Measurements from ENCODE around the gene TBCD. TPM values are rescaled to one million over a fixed set of nuclear protein-coding genes. Genes with fewer than 3 reads are reported as not detected.

The TBCD gene
- polyA plus RNA-seq, 1 donor from 2014 or later = 19.4 TPM

DNA sequence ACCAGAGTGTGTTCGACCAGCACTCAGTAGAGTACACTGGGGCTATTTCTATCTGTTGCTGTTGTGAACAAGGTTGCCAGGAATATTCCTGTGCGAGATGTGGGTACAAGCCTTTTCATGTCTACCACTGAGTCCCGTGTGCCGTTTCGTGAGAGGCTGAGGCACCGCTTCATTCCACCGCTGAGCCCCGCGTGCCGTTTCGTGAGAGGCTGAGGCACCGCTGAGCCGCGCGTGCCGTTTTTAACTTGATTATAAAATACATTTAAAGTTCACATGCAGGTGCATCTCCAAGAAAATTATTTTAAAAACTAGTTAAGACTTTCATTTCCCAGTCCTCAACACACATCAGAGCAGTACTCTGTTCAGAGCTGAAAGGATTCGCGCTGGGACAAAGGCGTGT is 166.6 kb downstream of the TBCD start:
- H3K4me3 Mint-ChIP-seq = peak overlapping the region in 1 of 4 donors; percentile 41
- H3K4me1 Mint-ChIP-seq = peaks cover 15 to 17% (median 16%) of the 10 kb centered on the region in 3 donors
- no peak overlapping the region for H3K27ac Mint-ChIP-seq
- H3K9me3 Mint-ChIP-seq = no peaks in the 10 kb centered on the region
- no peaks in the 10 kb centered on the region for H3K27me3 Mint-ChIP-seq
- H3K36me3 Mint-ChIP-seq = peaks cover 15% of the 10 kb centered on the region

DNA sequence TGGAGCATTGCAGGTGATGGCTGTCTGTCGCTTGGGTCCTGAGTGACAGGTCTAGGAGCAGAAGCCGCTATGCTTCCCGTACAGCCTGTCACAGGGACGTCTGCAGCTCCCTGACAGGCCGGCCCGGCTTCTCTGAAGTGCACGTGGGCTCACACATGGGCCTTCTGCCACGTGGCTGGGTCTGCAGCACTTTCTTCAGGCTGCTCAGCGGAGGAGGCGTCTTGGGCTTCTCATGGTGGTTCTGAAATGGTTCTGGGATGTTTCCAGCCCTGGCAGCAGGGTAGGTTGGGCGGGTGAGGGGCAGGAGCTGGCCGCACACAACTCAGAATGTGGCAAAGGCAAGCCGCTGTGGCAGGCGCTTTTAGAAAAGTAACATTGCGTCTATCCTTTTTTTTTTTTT is 168.3 kb downstream of the TBCD start:
- H3K27me3 Mint-ChIP-seq = no peaks in the 10 kb centered on the region
- peaks cover 10 to 12% (median 11%) of the 10 kb centered on the region in 3 donors for H3K4me1 Mint-ChIP-seq
- peaks cover 11% of the 10 kb centered on the region for H3K36me3 Mint-ChIP-seq

DNA sequence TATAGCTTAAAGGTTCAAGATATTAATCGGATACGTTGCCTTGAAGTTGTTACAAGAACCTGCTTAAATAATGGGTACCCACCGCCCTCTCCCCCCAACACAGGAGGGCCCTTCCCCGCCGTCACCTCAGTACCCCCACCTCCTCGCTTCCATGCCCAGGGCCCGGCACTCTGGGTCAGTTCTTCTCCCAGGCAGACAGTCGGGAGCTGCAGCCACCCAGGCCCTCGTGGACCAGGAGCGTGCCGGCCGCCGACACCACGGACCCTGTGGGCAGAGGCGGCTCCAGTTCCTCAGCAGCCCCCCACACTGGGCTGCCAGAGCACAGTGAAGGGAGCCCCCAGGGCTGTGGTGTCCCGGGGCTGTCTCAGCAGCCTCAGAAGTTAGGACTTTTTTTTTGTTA is 168.8 kb downstream of the TBCD start:
- no peak overlapping the region for H3K27ac Mint-ChIP-seq
- peaks cover 4 to 6% (median 6%) of the 10 kb centered on the region in 3 donors for H3K4me1 Mint-ChIP-seq

More for the DNA sequence above, 168.3 kb downstream of the TBCD start:
- Mint-ChIP-seq H3K4me3 (no peak overlapping the region), H3K27ac (no peak overlapping the region), H3K9me3 (no peaks in the 10 kb centered on the region)

DNA sequence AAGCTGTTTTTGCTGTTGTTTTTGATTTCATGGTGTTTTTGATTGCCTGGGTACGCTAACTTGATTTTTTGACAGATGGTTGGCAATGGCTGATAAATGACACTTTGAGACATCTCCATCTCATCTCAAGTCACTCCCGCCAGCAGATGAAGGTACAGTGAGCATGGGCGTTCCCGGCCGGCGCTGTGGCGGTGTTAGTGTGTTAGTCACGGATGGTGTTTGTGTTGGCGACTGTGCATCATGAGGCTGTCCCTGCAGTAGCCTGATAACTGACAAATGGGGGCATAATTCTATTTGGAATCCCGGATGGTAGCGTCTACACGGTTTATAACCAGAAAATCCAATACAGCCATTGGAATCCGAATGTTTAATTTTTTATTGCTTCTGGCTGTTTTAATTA is 169.6 kb downstream of the TBCD start:
- no peaks in the 10 kb centered on the region for H3K27me3 Mint-ChIP-seq
- H3K9me3 Mint-ChIP-seq = no peaks in the 10 kb centered on the region
- peaks cover 0 to 3% (median 2%) of the 10 kb centered on the region in 3 donors for H3K4me1 Mint-ChIP-seq
- peaks cover 8% of the 10 kb centered on the region for H3K36me3 Mint-ChIP-seq
- H3K4me3 Mint-ChIP-seq = no peak overlapping the region
- H3K27ac Mint-ChIP-seq = no peak overlapping the region

More for the DNA sequence above, 168.8 kb downstream of the TBCD start:
- Mint-ChIP-seq H3K9me3 (no peaks in the 10 kb centered on the region), H3K36me3 (peaks cover 9% of the 10 kb centered on the region), H3K4me3 (no peak overlapping the region), H3K27me3 (no peaks in the 10 kb centered on the region)

- H3K9me3 Mint-ChIP-seq = no peaks in the 10 kb centered on the region
- peaks cover 11% of the 10 kb centered on the region for H3K36me3 Mint-ChIP-seq
- no peak overlapping the region for H3K4me3 Mint-ChIP-seq
- no peak overlapping the region for H3K27ac Mint-ChIP-seq
- H3K27me3 Mint-ChIP-seq = no peaks in the 10 kb centered on the region
- H3K4me1 Mint-ChIP-seq = peaks cover 0 to 2% (median 0%) of the 10 kb centered on the region in 3 donors
Measured at GRCh38 chr17:82922646-82923045, 170.8 kb downstream of the TBCD start.

GRCh38 chr17:82923366-82924113 is 171.7 kb downstream of the TBCD start:
- H3K4me3 Mint-ChIP-seq = no peak overlapping the region
- no peaks in the 10 kb centered on the region for H3K27me3 Mint-ChIP-seq
- peaks cover 11% of the 10 kb centered on the region for H3K36me3 Mint-ChIP-seq
- H3K9me3 Mint-ChIP-seq = no peaks in the 10 kb centered on the region
- peaks cover 0 to 2% (median 0%) of the 10 kb centered on the region in 3 donors for H3K4me1 Mint-ChIP-seq
- H3K27ac Mint-ChIP-seq = no peak overlapping the region

DNA sequence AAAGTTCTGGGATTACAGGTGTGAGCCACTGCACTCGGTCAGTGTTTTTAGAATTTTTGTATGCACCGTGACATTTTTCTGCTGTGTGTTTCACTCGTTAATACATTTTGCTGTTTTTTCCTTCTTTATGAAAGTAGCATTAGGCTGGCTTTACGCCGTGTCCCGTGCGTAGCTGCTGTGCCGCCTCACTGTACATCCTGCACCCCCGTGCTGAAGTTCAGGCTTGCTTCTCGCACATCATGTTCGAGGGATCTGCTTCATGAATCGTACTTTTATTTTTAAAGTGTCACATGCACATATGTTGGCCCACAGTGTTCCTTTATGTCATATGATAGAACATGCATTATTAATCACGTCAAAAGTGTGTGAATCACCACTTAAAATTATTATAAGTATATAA is 172.3 kb downstream of the TBCD start:
- Mint-ChIP-seq H3K27me3 (no peaks in the 10 kb centered on the region), H3K4me3 (no peak overlapping the region), H3K9me3 (no peaks in the 10 kb centered on the region), H3K27ac (no peak overlapping the region), H3K4me1 (peaks cover 0 to under 1% (median 0%) of the 10 kb centered on the region in 3 donors), H3K36me3 (peaks cover 11% of the 10 kb centered on the region)

DNA sequence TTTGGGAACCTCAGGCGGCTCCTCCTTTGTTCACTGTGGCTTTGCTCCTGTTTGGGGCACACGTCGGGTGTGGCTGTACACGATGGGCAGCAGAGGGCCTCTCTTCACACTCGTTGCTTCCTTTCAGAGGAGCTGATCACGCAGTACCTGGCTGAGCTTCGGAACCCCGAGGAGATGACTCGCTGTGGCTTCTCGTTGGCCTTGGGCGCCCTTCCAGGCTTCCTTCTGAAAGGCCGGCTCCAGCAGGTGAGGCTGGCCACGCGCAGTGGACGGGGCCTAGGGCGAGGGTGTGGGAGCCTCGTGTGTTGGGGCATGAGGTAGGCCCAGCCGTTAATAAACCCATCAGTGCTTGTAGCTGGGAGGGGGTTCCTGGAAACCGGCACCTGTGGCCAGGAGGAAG is 172.9 kb downstream of the TBCD start:
- H3K9me3 Mint-ChIP-seq = no peaks in the 10 kb centered on the region
- H3K27ac Mint-ChIP-seq = no peak overlapping the region
- no peak overlapping the region for H3K4me3 Mint-ChIP-seq
- peaks cover 11% of the 10 kb centered on the region for H3K36me3 Mint-ChIP-seq
- no peaks in the 10 kb centered on the region for H3K27me3 Mint-ChIP-seq
- H3K4me1 Mint-ChIP-seq = no peaks in the 10 kb centered on the region

DNA sequence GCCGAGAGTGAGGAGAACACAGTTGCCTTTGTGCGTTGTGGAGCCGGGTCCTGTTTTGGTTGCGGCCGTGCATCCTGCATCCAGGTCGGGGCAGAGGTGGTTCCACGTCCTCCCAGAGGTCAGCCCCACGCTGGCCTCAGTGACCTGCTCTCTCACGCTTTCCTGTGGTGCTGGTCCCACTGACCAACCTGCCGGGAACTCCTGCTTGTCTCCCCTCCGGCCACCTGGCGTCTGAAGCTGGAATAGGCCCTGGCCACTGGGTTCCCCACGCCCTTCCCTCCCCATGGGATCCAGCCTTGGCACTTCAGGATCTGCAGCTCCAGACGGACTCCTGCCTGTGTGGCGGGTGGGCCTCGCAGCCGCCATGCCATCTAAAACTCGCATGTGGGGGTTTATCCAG is 173.5 kb downstream of the TBCD start:
- Mint-ChIP-seq H3K4me3 (no peak overlapping the region), H3K36me3 (peaks cover 7% of the 10 kb centered on the region), H3K4me1 (no peaks in the 10 kb centered on the region)

GRCh38 chr17:82926081-82926480 is 174.2 kb downstream of the TBCD start:
- Mint-ChIP-seq H3K27ac (no peak overlapping the region), H3K4me1 (no peaks in the 10 kb centered on the region), H3K27me3 (no peaks in the 10 kb centered on the region), H3K4me3 (no peak overlapping the region), H3K9me3 (no peaks in the 10 kb centered on the region), H3K36me3 (peaks cover 10% of the 10 kb centered on the region)

More for the DNA sequence above, 173.5 kb downstream of the TBCD start:
- H3K9me3 Mint-ChIP-seq = no peaks in the 10 kb centered on the region
- H3K27me3 Mint-ChIP-seq = no peaks in the 10 kb centered on the region
- H3K27ac Mint-ChIP-seq = no peak overlapping the region

DNA sequence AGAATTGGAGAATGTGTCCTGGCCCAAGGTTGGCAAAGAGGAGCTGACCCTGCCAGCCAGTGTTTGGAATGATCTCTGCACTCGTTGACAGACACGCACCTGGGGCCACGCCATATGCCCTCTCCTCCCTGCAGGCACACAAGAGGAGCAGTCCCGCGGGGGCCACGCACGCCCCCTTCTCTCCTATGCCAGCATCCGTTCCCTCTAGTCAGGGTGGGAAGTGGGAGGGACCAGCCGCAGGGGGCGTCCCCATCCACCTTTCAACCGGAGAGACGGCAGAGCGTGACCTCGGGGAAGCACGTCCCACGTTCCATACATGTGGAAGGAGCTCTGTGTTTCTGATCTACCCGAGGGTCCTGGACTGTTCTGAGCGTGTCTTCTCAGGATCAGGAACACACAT is 174.9 kb downstream of the TBCD start:
- no peaks in the 10 kb centered on the region for H3K4me1 Mint-ChIP-seq
- H3K27me3 Mint-ChIP-seq = no peaks in the 10 kb centered on the region
- no peak overlapping the region for H3K27ac Mint-ChIP-seq
- H3K36me3 Mint-ChIP-seq = peaks cover 11% of the 10 kb centered on the region
- H3K4me3 Mint-ChIP-seq = no peak overlapping the region
- H3K9me3 Mint-ChIP-seq = no peaks in the 10 kb centered on the region

- no peak overlapping the region for H3K27ac Mint-ChIP-seq
- no peak overlapping the region for H3K4me3 Mint-ChIP-seq
- H3K36me3 Mint-ChIP-seq = peaks cover 11% of the 10 kb centered on the region
- no peaks in the 10 kb centered on the region for H3K4me1 Mint-ChIP-seq
- H3K27me3 Mint-ChIP-seq = no peaks in the 10 kb centered on the region
- no peaks in the 10 kb centered on the region for H3K9me3 Mint-ChIP-seq
Measured at GRCh38 chr17:82927311-82927660, 175.4 kb downstream of the TBCD start.

GRCh38 chr17:82927661-82928601 is 176.1 kb downstream of the TBCD start:
- Mint-ChIP-seq H3K27me3 (no peaks in the 10 kb centered on the region), H3K27ac (no peak overlapping the region), H3K9me3 (no peaks in the 10 kb centered on the region), H3K4me3 (no peak overlapping the region), H3K4me1 (no peaks in the 10 kb centered on the region), H3K36me3 (peaks cover 15% of the 10 kb centered on the region)

- Mint-ChIP-seq H3K27me3 (no peaks in the 10 kb centered on the region), H3K27ac (no peak overlapping the region), H3K4me1 (no peaks in the 10 kb centered on the region), H3K9me3 (no peaks in the 10 kb centered on the region), H3K4me3 (no peak overlapping the region), H3K36me3 (peaks cover 15% of the 10 kb centered on the region)
Measured at GRCh38 chr17:82929011-82929622, 177.3 kb downstream of the TBCD start.

DNA sequence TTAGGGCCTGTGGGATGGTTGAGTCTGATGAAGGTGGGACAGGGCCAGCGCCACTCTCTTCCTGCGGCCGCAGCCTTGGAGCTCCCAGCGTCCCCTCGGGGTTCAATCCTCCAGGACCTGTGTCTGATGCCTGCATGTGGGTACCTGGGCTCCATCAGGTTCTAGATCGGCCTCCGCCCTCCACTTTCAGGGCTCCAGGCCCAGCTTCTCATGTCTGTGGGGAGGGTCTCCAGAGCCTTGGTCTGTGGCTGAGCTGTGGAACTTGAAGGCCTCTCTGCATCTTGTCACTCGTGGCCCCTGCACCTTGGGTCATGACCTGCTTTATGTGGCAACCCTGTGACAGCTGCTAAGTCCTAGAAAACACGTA is 177.8 kb downstream of the TBCD start:
- Mint-ChIP-seq H3K27ac (no peak overlapping the region), H3K36me3 (peaks cover 15% of the 10 kb centered on the region), H3K4me1 (no peaks in the 10 kb centered on the region)

More for the DNA sequence above, 177.8 kb downstream of the TBCD start:
- H3K4me3 Mint-ChIP-seq = no peak overlapping the region
- no peaks in the 10 kb centered on the region for H3K9me3 Mint-ChIP-seq
- H3K27me3 Mint-ChIP-seq = no peaks in the 10 kb centered on the region
